ENCODE results near the gene CLCNKB. TPM values are rescaled to one million over a fixed set of nuclear protein-coding genes. Genes with fewer than 3 reads are reported as not detected.

The CLCNKB gene
- total RNA-seq, 1 donor from 2014 or later, result not detected

GRCh38 chr1:16009678-16010077 lies 33.9 kb upstream of the CLCNKB start:
- intact Hi-C loops (cut with micrococcal nuclease), result loop anchor here (1.0 to 5.0 kb wide), 5 partner anchors 24 to 217 kb away; no protein-coding TSS in a partner anchor
- H3K27ac Mint-ChIP-seq, result no peak overlapping the region
- no peak overlapping the region for H3K4me3 Mint-ChIP-seq
- no peak for DNase-seq (ENCODE audit: low spot score)
- H3K4me1 Mint-ChIP-seq (ENCODE audit: low read depth), result peaks cover 35% of the 10 kb centered on the region
- H3K36me3 Mint-ChIP-seq (ENCODE audit: low read depth), result no peaks in the 10 kb centered on the region
- no peaks in the 10 kb centered on the region for H3K27me3 Mint-ChIP-seq (ENCODE audit: insufficient read depth)
- H3K9me3 Mint-ChIP-seq, result no peaks in the 10 kb centered on the region

GRCh38 chr1:16010837-16011236 lies 32.7 kb upstream of the CLCNKB start:
- Mint-ChIP-seq H3K9me3 (no peaks in the 10 kb centered on the region), H3K4me1 (ENCODE audit: low read depth) (peaks cover 36% of the 10 kb centered on the region), H3K36me3 (ENCODE audit: low read depth) (no peaks in the 10 kb centered on the region), H3K27ac (no peak overlapping the region), H3K27me3 (ENCODE audit: insufficient read depth) (no peaks in the 10 kb centered on the region), H3K4me3 (no peak overlapping the region)
- DNase-seq (ENCODE audit: low spot score), result no peak
- intact Hi-C loops (cut with micrococcal nuclease), result no loop called here

GRCh38 chr1:16011936-16012589 lies 31.5 kb upstream of the CLCNKB start:
- no peak for DNase-seq (ENCODE audit: low spot score)
- Mint-ChIP-seq H3K4me1 (ENCODE audit: low read depth) (peaks cover 27% of the 10 kb centered on the region), H3K27ac (no peak overlapping the region), H3K4me3 (no peak overlapping the region), H3K9me3 (no peaks in the 10 kb centered on the region), H3K27me3 (ENCODE audit: insufficient read depth) (no peaks in the 10 kb centered on the region), H3K36me3 (ENCODE audit: low read depth) (no peaks in the 10 kb centered on the region)
- intact Hi-C loops (cut with micrococcal nuclease), result no loop called here

- intact Hi-C loops (cut with micrococcal nuclease), result no loop called here
- no peaks in the 10 kb centered on the region for H3K9me3 Mint-ChIP-seq
- no peaks in the 10 kb centered on the region for H3K36me3 Mint-ChIP-seq (ENCODE audit: low read depth)
- H3K27me3 Mint-ChIP-seq (ENCODE audit: insufficient read depth), result no peaks in the 10 kb centered on the region
- no peak overlapping the region for H3K27ac Mint-ChIP-seq
- H3K4me3 Mint-ChIP-seq, result no peak overlapping the region
- peaks cover 23% of the 10 kb centered on the region for H3K4me1 Mint-ChIP-seq (ENCODE audit: low read depth)
- no peak for DNase-seq (ENCODE audit: low spot score)
These were observed 30.9 kb upstream of the CLCNKB start for GRCh38 chr1:16012590-16013219.

GRCh38 chr1:16013220-16013907 lies 30.2 kb upstream of the CLCNKB start:
- Mint-ChIP-seq H3K36me3 (ENCODE audit: low read depth) (no peaks in the 10 kb centered on the region), H3K4me1 (ENCODE audit: low read depth) (peaks cover 17% of the 10 kb centered on the region), H3K9me3 (no peaks in the 10 kb centered on the region), H3K27me3 (ENCODE audit: insufficient read depth) (no peaks in the 10 kb centered on the region), H3K4me3 (no peak overlapping the region), H3K27ac (peak overlapping the region; percentile 43)
- intact Hi-C loops (cut with micrococcal nuclease), result no loop called here
- DNase-seq (ENCODE audit: low spot score), result no peak

- intact Hi-C loops (cut with micrococcal nuclease), result no loop called here
- Mint-ChIP-seq H3K36me3 (ENCODE audit: low read depth) (no peaks in the 10 kb centered on the region), H3K4me3 (no peak overlapping the region), H3K27ac (no peak overlapping the region), H3K27me3 (ENCODE audit: insufficient read depth) (no peaks in the 10 kb centered on the region), H3K9me3 (no peaks in the 10 kb centered on the region), H3K4me1 (ENCODE audit: low read depth) (peaks cover 17% of the 10 kb centered on the region)
- DNase-seq (ENCODE audit: low spot score), result no peak
These were observed 29.7 kb upstream of the CLCNKB start for GRCh38 chr1:16013908-16014258.

- intact Hi-C loops (cut with micrococcal nuclease), result no loop called here
- H3K27me3 Mint-ChIP-seq (ENCODE audit: insufficient read depth), result peaks cover 4% of the 10 kb centered on the region
- peaks cover 17% of the 10 kb centered on the region for H3K4me1 Mint-ChIP-seq (ENCODE audit: low read depth)
- no peak overlapping the region for H3K4me3 Mint-ChIP-seq
- no peaks in the 10 kb centered on the region for H3K9me3 Mint-ChIP-seq
- H3K27ac Mint-ChIP-seq, result no peak overlapping the region
- no peak for DNase-seq (ENCODE audit: low spot score)
- no peaks in the 10 kb centered on the region for H3K36me3 Mint-ChIP-seq (ENCODE audit: low read depth)
These were observed 28.8 kb upstream of the CLCNKB start for GRCh38 chr1:16014509-16015482.

GRCh38 chr1:16015491-16015890 lies 28.1 kb upstream of the CLCNKB start:
- Mint-ChIP-seq H3K4me3 (no peak overlapping the region), H3K27ac (no peak overlapping the region), H3K27me3 (ENCODE audit: insufficient read depth) (peaks cover 7% of the 10 kb centered on the region), H3K9me3 (no peaks in the 10 kb centered on the region), H3K36me3 (ENCODE audit: low read depth) (no peaks in the 10 kb centered on the region), H3K4me1 (ENCODE audit: low read depth) (peaks cover 17% of the 10 kb centered on the region)
- intact Hi-C loops (cut with micrococcal nuclease), result no loop called here
- DNase-seq (ENCODE audit: low spot score), result no peak

- intact Hi-C loops (cut with micrococcal nuclease), result no loop called here
- Mint-ChIP-seq H3K36me3 (ENCODE audit: low read depth) (no peaks in the 10 kb centered on the region), H3K4me1 (ENCODE audit: low read depth) (peaks cover 17% of the 10 kb centered on the region), H3K27me3 (ENCODE audit: insufficient read depth) (peaks cover 7% of the 10 kb centered on the region), H3K4me3 (no peak overlapping the region), H3K27ac (no peak overlapping the region), H3K9me3 (no peaks in the 10 kb centered on the region)
- no peak for DNase-seq (ENCODE audit: low spot score)
These were observed 27.4 kb upstream of the CLCNKB start for GRCh38 chr1:16015960-16016901.

- Mint-ChIP-seq H3K27me3 (ENCODE audit: insufficient read depth) (peaks cover 7% of the 10 kb centered on the region), H3K36me3 (ENCODE audit: low read depth) (no peaks in the 10 kb centered on the region), H3K27ac (no peak overlapping the region), H3K4me1 (ENCODE audit: low read depth) (peaks cover 17% of the 10 kb centered on the region), H3K9me3 (no peaks in the 10 kb centered on the region), H3K4me3 (no peak overlapping the region)
- DNase-seq (ENCODE audit: low spot score), result no peak
- intact Hi-C loops (cut with micrococcal nuclease), result no loop called here
These were observed 26.5 kb upstream of the CLCNKB start for GRCh38 chr1:16017076-16017460.

- no peak within 1 kb of the TSS for H3K4me3 Mint-ChIP-seq
- intact Hi-C loops (cut with micrococcal nuclease), result no loop called here
- peaks cover 14% of the 10 kb centered on the region for H3K4me1 Mint-ChIP-seq (ENCODE audit: low read depth)
- H3K27me3 Mint-ChIP-seq (ENCODE audit: insufficient read depth), result peaks cover 7% of the 10 kb centered on the region
- H3K9me3 Mint-ChIP-seq, result no peaks in the 10 kb centered on the region
- DNase-seq (ENCODE audit: low spot score), result no peak
- H3K27ac Mint-ChIP-seq, result no peak within 1 kb of the TSS
- H3K36me3 Mint-ChIP-seq (ENCODE audit: low read depth), result no peaks in the 10 kb centered on the region
These were observed 25.9 kb upstream of the CLCNKB start, which contains the start of gene HSPB7 for GRCh38 chr1:16017461-16018303. Gene HSPB7, minus strand, starts transcription at chr1:16018043. Its CDS starts 80 bp downstream, at chr1:16017963.

Data from activated T-helper 1 cell treated with anti-CD3 and anti-CD28 coated beads, Interleukin-12 subunit alpha, Interleukin-12 subunit beta, Interleukin-2, Interleukin-4 antibody, amounts not matched to agents 30 ng/mL and 10 ng/mL and 1 ng/mL, durations not matched to agents 14 hours and 24 hours and 36 hours (primary cell).